NB4 (cell line): ENCODE data around the gene CDKL5.

Source experiments
- DNase-seq: peaks from one replicate; pipeline ENCODE4 v3.0.0; 2010; ENCODE audit warnings: low read depth
- H3K4me3 ChIP-seq: one replicate; pipeline ENCODE4 v1.5.1; 2011; ENCODE audit warnings: mild to moderate bottlenecking, low read depth, low read length, moderate library complexity
- CTCF ChIP-seq: IDR thresholded peaks from one replicate; pipeline ENCODE4 v1.5.1; 2012; ENCODE audit warnings: low read depth, low read length
- MAX ChIP-seq: IDR thresholded peaks from 2 replicates; pipeline ENCODE4 v1.6.1; 2011; ENCODE audit warnings: low read depth, low read length
- MYC ChIP-seq: IDR thresholded peaks from 2 replicates; pipeline ENCODE4 v1.6.1; 2011; ENCODE audit warnings: low read depth, low read length
- POLR2A ChIP-seq: IDR thresholded peaks from 2 replicates; pipeline ENCODE4 v1.6.1; 2011; ENCODE audit warnings: mild to moderate bottlenecking; ENCODE audit not compliant: insufficient read length; ENCODE audit errors: extremely low read depth

CDKL5 gene

GRCh38 chrX:18465051-18465450, 39.6 kb downstream of the CDKL5 start:
- DNase-seq: no peak
- no peak overlapping the region for H3K4me3 ChIP-seq
- TF ChIP-seq MYC (no peak), POLR2A (no peak), MAX (no peak), CTCF (no peak)

- TF ChIP-seq MAX: no peak
- H3K4me3 ChIP-seq: no peak overlapping the region
- DNase-seq: no peak
These were observed 43.2 kb downstream of the CDKL5 start for GRCh38 chrX:18468599-18468998.

- no peak for DNase-seq
- no peak overlapping the region for H3K4me3 ChIP-seq
- TF ChIP-seq MYC (no peak), CTCF (no peak), POLR2A (no peak), MAX (no peak)
These were observed 45.9 kb downstream of the CDKL5 start for GRCh38 chrX:18471296-18471695.

GRCh38 chrX:18490806-18491555, 65.6 kb downstream of the CDKL5 start:
- TF ChIP-seq POLR2A: no peak
- TF ChIP-seq MYC: no peak
- no peak for TF ChIP-seq MAX
- no peak overlapping the region for H3K4me3 ChIP-seq
- DNase-seq: no peak

- H3K4me3 ChIP-seq: no peak overlapping the region
- TF ChIP-seq POLR2A (no peak), MYC (no peak)
- no peak for DNase-seq
These were observed 66.4 kb downstream of the CDKL5 start for GRCh38 chrX:18491587-18492340.

- TF ChIP-seq POLR2A (no peak), MAX (no peak), CTCF (no peak), MYC (no peak)
- no peak overlapping the region for H3K4me3 ChIP-seq
These were observed 109.5 kb downstream of the CDKL5 start for GRCh38 chrX:18534949-18535348.

GRCh38 chrX:18537068-18537467, 111.7 kb downstream of the CDKL5 start:
- TF ChIP-seq POLR2A (no peak), MAX (no peak), MYC (no peak), CTCF (no peak)
- no peak overlapping the region for H3K4me3 ChIP-seq
- DNase-seq: no peak

More at GRCh38 chrX:18534949-18535348, 109.5 kb downstream of the CDKL5 start:
- DNase-seq: no peak
